DMS53 treated with DMSO at 0.1 percent for 48 hours (cell line): ENCODE data around the gene WDHD1.
A peak's percentile ranks its signal among the peaks of the same experiment; 100 is the strongest.
"Not testable (repeated sequence)": the region's sequence is repeated elsewhere in the genome, so short reads cannot be mapped to it uniquely, and the experiment has no call there.

Source experiments
- DNase-seq: peaks from one replicate; lab custom pipeline; 2025; ENCODE audit not compliant: unreplicated experiment; lab: John Stamatoyannopoulos, UW

WDHD1 gene

GRCh38 chr14:54967496-54967895 is 59.4 kb downstream of the WDHD1 start:
- DNase-seq: no peak

GRCh38 chr14:54955143-54955542 is 71.8 kb downstream of the WDHD1 start:
- DNase-seq: no peak

DNA sequence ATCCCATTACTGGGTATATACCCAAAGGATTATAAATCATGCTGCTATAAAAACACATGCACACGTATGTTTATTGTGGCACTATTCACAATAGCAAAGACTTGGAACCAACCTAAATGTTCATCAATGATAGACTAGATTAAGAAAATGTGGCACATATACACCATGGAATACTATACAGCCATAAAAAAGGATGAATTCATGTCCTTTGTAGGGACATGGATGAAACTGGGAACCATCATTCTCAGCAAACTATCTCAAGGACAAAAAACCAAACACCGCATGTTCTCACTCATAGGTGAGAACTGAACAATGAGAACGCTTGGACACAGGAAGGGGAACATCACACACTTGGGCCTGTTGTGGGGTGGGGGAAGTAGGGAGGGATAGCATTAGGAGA is 73.3 kb downstream of the WDHD1 start:
- DNase-seq: not testable (repeated sequence)

DNA sequence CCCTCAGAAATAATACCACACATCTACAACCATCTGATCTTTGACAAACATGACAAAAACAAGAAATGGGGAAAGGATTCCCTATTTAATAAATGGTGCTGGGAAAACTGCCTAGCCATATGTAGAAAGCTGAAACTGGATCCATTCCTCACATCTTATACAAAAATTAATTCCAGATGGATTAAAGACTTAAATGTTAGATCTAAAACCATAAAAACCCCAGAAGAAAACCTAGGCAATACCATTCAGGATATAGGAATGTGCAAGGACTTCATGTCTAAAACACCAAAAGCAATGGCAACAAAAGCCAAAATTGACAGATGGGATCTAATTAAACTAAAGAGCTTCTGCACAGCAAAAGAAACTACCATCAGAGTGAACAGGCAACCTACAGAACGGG is 74.1 kb downstream of the WDHD1 start:
- DNase-seq: not testable (repeated sequence)

GRCh38 chr14:54947230-54947629 is 79.7 kb downstream of the WDHD1 start:
- no peak for DNase-seq

DNA sequence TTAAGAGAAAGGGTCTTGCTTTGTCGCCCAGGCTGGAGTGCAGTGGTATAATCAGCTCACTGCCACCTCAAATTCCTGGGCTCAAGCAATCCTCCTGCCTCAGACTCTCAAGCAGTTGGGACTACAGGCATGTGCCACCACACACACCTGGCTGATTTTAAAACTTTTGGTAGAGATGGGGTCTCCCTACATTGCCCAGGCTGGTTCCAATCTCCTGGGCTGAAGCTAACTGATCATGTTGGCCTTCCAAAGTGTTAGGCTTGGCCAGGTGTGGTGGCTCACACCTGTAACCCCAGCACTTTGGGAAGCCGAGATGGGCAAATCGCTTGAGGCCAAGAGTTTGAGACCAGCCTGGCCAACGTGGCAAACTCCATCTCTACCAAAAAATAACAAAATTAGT is 80.4 kb downstream of the WDHD1 start:
- DNase-seq: no peak

GRCh38 chr14:54944737-54945391 is 82.0 kb downstream of the WDHD1 start:
- DNase-seq: no peak

DNA sequence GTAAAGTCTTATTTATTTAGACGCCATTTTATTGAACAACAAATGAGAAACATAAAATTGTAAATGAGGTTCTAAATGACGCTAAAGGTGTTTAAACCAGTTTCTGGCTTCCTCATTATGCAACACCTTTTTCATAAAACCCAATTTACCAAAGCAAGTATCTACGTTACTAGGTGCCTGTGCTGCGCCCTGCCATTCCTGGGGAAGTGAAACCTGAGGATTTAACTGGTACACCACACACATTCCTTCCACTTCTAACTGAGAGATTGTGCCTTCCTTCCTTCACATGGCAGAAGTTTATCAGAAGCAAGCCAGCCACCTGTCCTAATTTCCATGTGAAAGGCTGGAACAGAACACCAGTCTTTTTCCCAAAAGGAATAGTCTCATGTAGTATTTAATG is 84.0 kb downstream of the WDHD1 start:
- DNase-seq: no peak

- no peak for DNase-seq
Measured at GRCh38 chr14:54936816-54937215, 90.1 kb downstream of the WDHD1 start.

- DNase-seq: no peak
Measured at GRCh38 chr14:54935958-54936357, 90.9 kb downstream of the WDHD1 start.

DNA sequence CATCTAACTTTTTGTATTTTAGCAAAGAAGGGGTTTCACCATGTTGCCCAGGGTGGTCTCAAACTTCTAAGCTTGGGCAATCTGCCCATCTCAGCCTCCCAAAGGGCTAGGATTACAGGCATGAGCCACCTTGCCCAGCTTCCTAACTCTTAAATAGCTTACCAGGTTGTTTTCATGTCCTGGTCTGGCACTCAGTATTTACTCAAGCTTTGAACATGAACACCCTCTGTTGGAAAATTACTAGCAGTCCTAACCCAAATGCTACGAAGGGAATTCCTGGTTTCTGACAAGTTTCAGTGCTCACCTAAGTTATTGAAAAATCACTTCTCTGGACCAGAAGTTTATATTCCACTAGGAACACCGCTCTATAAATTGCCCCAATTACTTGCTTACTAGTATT is 91.8 kb downstream of the WDHD1 start:
- no peak for DNase-seq

DNA sequence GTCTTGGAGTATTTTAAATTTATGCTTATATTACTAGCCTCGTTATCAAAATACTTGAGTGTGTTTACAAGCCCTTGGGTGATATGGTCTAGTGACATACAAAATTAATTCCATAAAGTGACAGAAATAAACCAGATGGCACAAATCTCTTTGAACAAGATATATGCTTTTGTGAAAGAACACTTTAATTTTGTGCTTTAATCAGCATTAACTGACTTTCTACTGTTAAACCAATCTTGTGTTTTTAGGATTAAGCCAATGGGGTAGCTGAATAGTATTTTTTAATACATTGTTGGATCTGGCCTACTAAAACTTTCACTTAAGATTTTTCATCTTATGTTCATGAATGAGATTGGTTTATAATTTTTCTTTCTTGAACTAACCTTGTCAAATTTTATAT is 93.9 kb downstream of the WDHD1 start:
- no peak for DNase-seq

GRCh38 chr14:54931598-54932340 is 95.1 kb downstream of the WDHD1 start:
- no peak for DNase-seq

DNA sequence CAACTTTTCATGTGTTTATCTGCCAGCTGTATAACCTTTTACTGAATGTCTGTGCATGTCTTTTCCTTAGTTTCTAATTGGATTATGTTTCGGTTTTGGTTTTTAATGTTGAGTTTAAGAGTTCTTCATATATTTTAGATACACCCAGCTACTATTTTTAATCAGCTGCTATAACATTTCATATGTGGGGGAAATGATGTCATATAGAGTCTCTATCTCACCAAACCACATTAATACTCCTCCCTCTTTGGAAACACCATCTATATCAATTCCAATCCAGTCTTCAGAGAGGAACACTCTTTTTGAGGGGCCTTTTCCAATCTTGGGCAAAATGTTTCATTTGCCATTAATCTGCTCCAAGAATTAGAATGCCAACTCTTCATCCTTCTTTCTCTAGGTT is 95.8 kb downstream of the WDHD1 start:
- DNase-seq: no peak

GRCh38 chr14:54929556-54929955 is 97.3 kb downstream of the WDHD1 start:
- DNase-seq: no peak

GRCh38 chr14:54928216-54928615 is 98.7 kb downstream of the WDHD1 start:
- no peak for DNase-seq

GRCh38 chr14:54927551-54927950 is 99.3 kb downstream of the WDHD1 start:
- no peak for DNase-seq

GRCh38 chr14:54926570-54926969 is 100.3 kb downstream of the WDHD1 start:
- DNase-seq: not testable (repeated sequence)

- no peak for DNase-seq
Measured at GRCh38 chr14:54922598-54922997, 104.3 kb downstream of the WDHD1 start.

DNA sequence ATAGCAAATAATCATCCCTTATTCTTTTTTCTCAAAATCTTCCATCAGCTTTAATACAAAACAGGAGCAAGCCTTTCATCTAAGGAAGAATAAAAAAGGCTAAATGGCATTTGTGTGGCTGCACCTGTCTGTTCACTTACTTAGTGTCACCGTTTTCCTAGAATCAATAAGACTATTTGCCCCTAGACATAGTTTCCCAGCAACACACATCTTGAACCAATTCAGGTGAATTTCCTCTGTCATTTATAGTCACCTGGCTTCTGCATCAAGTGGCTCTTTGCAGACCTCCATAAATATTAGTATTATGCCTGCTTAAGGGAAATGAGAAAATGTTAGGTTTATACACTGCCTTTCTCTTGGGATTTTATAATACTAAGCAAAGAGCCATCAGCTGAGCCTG is 106.8 kb downstream of the WDHD1 start:
- peak; percentile 60 for DNase-seq

DNA sequence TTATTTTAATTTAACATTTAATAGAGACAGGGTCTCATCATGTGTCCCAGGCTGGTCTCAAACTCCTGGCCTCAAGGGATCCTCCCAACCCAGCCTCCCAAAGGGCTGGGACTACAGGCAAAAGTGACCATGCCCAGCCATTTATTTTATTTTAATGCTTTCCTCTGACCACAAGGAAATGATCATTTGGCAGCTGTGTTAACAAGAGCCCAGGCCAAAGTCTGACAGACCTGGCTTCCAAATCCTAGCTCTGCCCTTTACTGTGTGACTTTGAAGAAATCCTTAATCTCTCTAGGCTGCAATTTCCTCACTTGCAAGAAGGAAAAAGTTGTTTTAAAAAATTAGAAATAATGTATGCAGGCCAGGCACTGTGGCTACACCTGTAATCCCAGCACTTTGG is 107.6 kb downstream of the WDHD1 start:
- peak; percentile 5 for DNase-seq

- DNase-seq: no peak
Measured at GRCh38 chr14:54918427-54918826, 108.5 kb downstream of the WDHD1 start.

- DNase-seq: no peak
Measured at GRCh38 chr14:54916101-54916500, 110.8 kb downstream of the WDHD1 start.
